Measurements from ENCODE around the gene TMEM39B. TPM values are rescaled to one million over a fixed set of nuclear protein-coding genes. Genes with fewer than 3 reads are reported as not detected.

The TMEM39B gene
- total RNA-seq, 1 experiment from 2014 or later: 9.4 TPM

GRCh38 chr1:32114420-32114819 is 41.7 kb downstream of the TMEM39B start:
- peaks cover 7% of the 10 kb centered on the region; the same call in 1 of the 2 replicates for H3K36me3 ChIP-seq (ENCODE audit: low read depth, low read length)
- no peaks in the 10 kb centered on the region for H3F3A ChIP-seq (ENCODE audit: low read length, unreplicated experiment)
- no peak overlapping the region for H3K27ac ChIP-seq (ENCODE audit: low read length)
- H2AFZ ChIP-seq (ENCODE audit: low read length): no peak overlapping the region
- intact Hi-C loops (cut with micrococcal nuclease): no loop called here
- H3K27me3 ChIP-seq (ENCODE audit: low read length): no peaks in the 10 kb centered on the region
- H3K9ac ChIP-seq (ENCODE audit: low read length): no peak overlapping the region
- no peak overlapping the region for H3K4me2 ChIP-seq (ENCODE audit: low read length)
- H3K4me1 ChIP-seq (ENCODE audit: insufficient read depth, low read length): peaks cover 2% of the 10 kb centered on the region; the same call in 1 of the 2 replicates
- TF ChIP-seq EZH2 (IDR thresholded peaks at IDR 0.05; ENCODE audit: low read length, unreplicated experiment) (no peak), CTCF (conservative IDR thresholded peaks at IDR 0.05; ENCODE audit: low read depth, low read length) (no peak), EZH2phosphoT487 (IDR thresholded peaks at IDR 0.05; ENCODE audit: borderline replicate concordance, low read length) (no peak)
- H3K4me3 ChIP-seq (ENCODE audit: low read length): no peak overlapping the region
- H3K79me2 ChIP-seq (ENCODE audit: low read length): peaks cover 97% of the 10 kb centered on the region
- H3K9me3 ChIP-seq (ENCODE audit: low read length): no peaks in the 10 kb centered on the region
- ATAC-seq (no peak), DNase-seq (no peak)
- POLR2A ChIA-PET (ENCODE audit: unreplicated experiment): no interaction called here
- CTCF ChIA-PET: interaction anchor here (0.6 kb wide), 1 partner anchor 26 kb away, joined by 5 read pairs; no protein-coding TSS in a partner anchor
- 0 out of 2 replicates have a peak, but pooled peaks cover 33% of the 10 kb centered on the region for H4K20me1 ChIP-seq (ENCODE audit: low read length)
- no peaks in the 10 kb centered on the region for H3K9me2 ChIP-seq (replicated peaks; ENCODE audit: low read length)
- BruUV-seq (replicated peaks): no TSS peak

- H3K9me3 ChIP-seq (ENCODE audit: low read length): no peaks in the 10 kb centered on the region
- ChIA-PET POLR2A (ENCODE audit: unreplicated experiment) (no interaction called here), CTCF (no interaction called here)
- no peak for TF ChIP-seq EZH2phosphoT487 (IDR thresholded peaks at IDR 0.05; ENCODE audit: borderline replicate concordance, low read length)
- no peak for TF ChIP-seq EZH2 (IDR thresholded peaks at IDR 0.05; ENCODE audit: low read length, unreplicated experiment)
- TF ChIP-seq CTCF (conservative IDR thresholded peaks at IDR 0.05; ENCODE audit: low read depth, low read length): no peak
- no peaks in the 10 kb centered on the region for H3K9me2 ChIP-seq (replicated peaks; ENCODE audit: low read length)
- no peak overlapping the region for H3K27ac ChIP-seq (ENCODE audit: low read length)
- H2AFZ ChIP-seq (ENCODE audit: low read length): no peak overlapping the region
- H3K27me3 ChIP-seq (ENCODE audit: low read length): no peaks in the 10 kb centered on the region
- ATAC-seq (no peak), DNase-seq (no peak)
- intact Hi-C loops (cut with micrococcal nuclease): no loop called here
- H3F3A ChIP-seq (ENCODE audit: low read length, unreplicated experiment): no peaks in the 10 kb centered on the region
- no peak overlapping the region for H3K4me2 ChIP-seq (ENCODE audit: low read length)
- H3K4me3 ChIP-seq (ENCODE audit: low read length): no peak overlapping the region
- H4K20me1 ChIP-seq (ENCODE audit: low read length): 0 out of 2 replicates have a peak, but pooled peaks cover 24% of the 10 kb centered on the region
- no TSS peak for BruUV-seq (replicated peaks)
- H3K36me3 ChIP-seq (ENCODE audit: low read depth, low read length): 0 out of 2 replicates have a peak, but pooled peaks cover 5% of the 10 kb centered on the region
- no peak overlapping the region for H3K9ac ChIP-seq (ENCODE audit: low read length)
- peaks cover 97% of the 10 kb centered on the region for H3K79me2 ChIP-seq (ENCODE audit: low read length)
- H3K4me1 ChIP-seq (ENCODE audit: insufficient read depth, low read length): no peaks in the 10 kb centered on the region
These were observed 42.8 kb downstream of the TMEM39B start for GRCh38 chr1:32115496-32115895.

GRCh38 chr1:32116531-32116930 is 43.8 kb downstream of the TMEM39B start:
- DNase-seq (no peak), ATAC-seq (no peak)
- CTCF ChIA-PET: no interaction called here
- H3K27ac ChIP-seq (ENCODE audit: low read length): no peak overlapping the region
- H4K20me1 ChIP-seq (ENCODE audit: low read length): 0 out of 2 replicates have a peak, but pooled peaks cover 15% of the 10 kb centered on the region
- no peaks in the 10 kb centered on the region for H3K4me1 ChIP-seq (ENCODE audit: insufficient read depth, low read length)
- intact Hi-C loops (cut with micrococcal nuclease): no loop called here
- no peaks in the 10 kb centered on the region for H3F3A ChIP-seq (ENCODE audit: low read length, unreplicated experiment)
- POLR2A ChIA-PET (ENCODE audit: unreplicated experiment): no interaction called here
- H3K36me3 ChIP-seq (ENCODE audit: low read depth, low read length): 0 out of 2 replicates have a peak, but pooled peaks cover 5% of the 10 kb centered on the region
- no peak overlapping the region for H3K4me3 ChIP-seq (ENCODE audit: low read length)
- peaks cover 97% of the 10 kb centered on the region for H3K79me2 ChIP-seq (ENCODE audit: low read length)
- TF ChIP-seq EZH2 (IDR thresholded peaks at IDR 0.05; ENCODE audit: low read length, unreplicated experiment) (no peak), CTCF (conservative IDR thresholded peaks at IDR 0.05; ENCODE audit: low read depth, low read length) (no peak), EZH2phosphoT487 (IDR thresholded peaks at IDR 0.05; ENCODE audit: borderline replicate concordance, low read length) (no peak)
- no peaks in the 10 kb centered on the region for H3K27me3 ChIP-seq (ENCODE audit: low read length)
- BruUV-seq (replicated peaks): no TSS peak
- no peaks in the 10 kb centered on the region for H3K9me3 ChIP-seq (ENCODE audit: low read length)
- no peak overlapping the region for H3K4me2 ChIP-seq (ENCODE audit: low read length)
- no peaks in the 10 kb centered on the region for H3K9me2 ChIP-seq (replicated peaks; ENCODE audit: low read length)
- H2AFZ ChIP-seq (ENCODE audit: low read length): no peak overlapping the region
- no peak overlapping the region for H3K9ac ChIP-seq (ENCODE audit: low read length)
